Testis (tissue), 2 donors: ENCODE measurements around the gene JAKMIP2.

Experiments
- POLR2A ChIP-seq: fragments of 450-650 bp; IDR thresholded peaks from one replicate; pipeline ENCODE4 v1.6.1; 2017; ENCODE audit warnings: antibody characterized with exemption, mild to moderate bottlenecking, moderate library complexity
- TF ChIP-seq, protein P1 (sequence below), 3 experiments: fragments of 450-650 bp in 2 of 3; fragments of 200-600 bp in 1 of 3; sonication (generic) in 1 of 3; IDR thresholded peaks; one replicate each; pipeline ENCODE4 v1.5.1; 2016 to 2019; ENCODE audit warnings: antibody characterized with exemption in 3 of 3, mild to moderate bottlenecking in 2 of 3, moderate library complexity in 1 of 3

DNA sequence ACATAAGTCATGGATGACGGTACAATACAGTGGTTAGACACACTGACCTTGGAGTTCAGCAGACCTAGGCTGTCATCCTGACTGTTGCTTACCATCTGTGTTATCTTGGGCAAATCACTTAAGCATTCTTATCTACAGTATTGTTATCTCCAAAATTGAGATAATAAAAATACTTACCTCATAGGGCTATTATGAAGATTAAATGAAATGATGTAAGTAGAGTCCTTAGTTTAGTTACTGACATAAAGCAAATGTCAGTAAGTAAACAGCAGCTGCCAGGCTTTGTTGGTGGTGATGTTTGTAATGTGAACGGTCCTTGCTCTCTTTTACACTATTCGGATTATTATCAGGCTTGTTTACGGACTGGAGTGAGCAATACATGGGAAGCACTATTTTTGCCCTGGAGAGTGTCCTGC lies 165.3 kb downstream of the JAKMIP2 start:
- TF ChIP-seq, protein P1, sequence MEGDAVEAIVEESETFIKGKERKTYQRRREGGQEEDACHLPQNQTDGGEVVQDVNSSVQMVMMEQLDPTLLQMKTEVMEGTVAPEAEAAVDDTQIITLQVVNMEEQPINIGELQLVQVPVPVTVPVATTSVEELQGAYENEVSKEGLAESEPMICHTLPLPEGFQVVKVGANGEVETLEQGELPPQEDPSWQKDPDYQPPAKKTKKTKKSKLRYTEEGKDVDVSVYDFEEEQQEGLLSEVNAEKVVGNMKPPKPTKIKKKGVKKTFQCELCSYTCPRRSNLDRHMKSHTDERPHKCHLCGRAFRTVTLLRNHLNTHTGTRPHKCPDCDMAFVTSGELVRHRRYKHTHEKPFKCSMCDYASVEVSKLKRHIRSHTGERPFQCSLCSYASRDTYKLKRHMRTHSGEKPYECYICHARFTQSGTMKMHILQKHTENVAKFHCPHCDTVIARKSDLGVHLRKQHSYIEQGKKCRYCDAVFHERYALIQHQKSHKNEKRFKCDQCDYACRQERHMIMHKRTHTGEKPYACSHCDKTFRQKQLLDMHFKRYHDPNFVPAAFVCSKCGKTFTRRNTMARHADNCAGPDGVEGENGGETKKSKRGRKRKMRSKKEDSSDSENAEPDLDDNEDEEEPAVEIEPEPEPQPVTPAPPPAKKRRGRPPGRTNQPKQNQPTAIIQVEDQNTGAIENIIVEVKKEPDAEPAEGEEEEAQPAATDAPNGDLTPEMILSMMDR (IDR thresholded peaks at IDR 0.05): no peak
- no peak for TF ChIP-seq POLR2A
